Fibroblast of upper back skin (primary cell): ENCODE measurements around the gene NRXN2.

Experiments
- DNase-seq: peaks from one replicate; pipeline ENCODE4 v3.0.0-alpha.2; 2013

Gene NRXN2

GRCh38 chr11:64742889-64743590 is 20.0 kb upstream of the NRXN2 start:
- DNase-seq = no peak

- no peak for DNase-seq
Measured at GRCh38 chr11:64742087-64742888, 19.3 kb upstream of the NRXN2 start.

GRCh38 chr11:64741375-64742086 is 18.5 kb upstream of the NRXN2 start:
- no peak for DNase-seq

- no peak for DNase-seq
Measured at GRCh38 chr11:64739871-64740270, 16.9 kb upstream of the NRXN2 start.

GRCh38 chr11:64736654-64737053 is 13.7 kb upstream of the NRXN2 start:
- no peak for DNase-seq

GRCh38 chr11:64735725-64736259 is 12.8 kb upstream of the NRXN2 start:
- DNase-seq = no peak

GRCh38 chr11:64734811-64735724 is 12.1 kb upstream of the NRXN2 start:
- no peak for DNase-seq

GRCh38 chr11:64731601-64732000 is 8.6 kb upstream of the NRXN2 start:
- DNase-seq = no peak

GRCh38 chr11:64729851-64730382 is 6.9 kb upstream of the NRXN2 start:
- no peak for DNase-seq

- DNase-seq = no peak
Measured at GRCh38 chr11:64728757-64729365, 5.9 kb upstream of the NRXN2 start.

- DNase-seq = no peak
Measured at GRCh38 chr11:64726867-64727530, 4.0 kb upstream of the NRXN2 start.

GRCh38 chr11:64726211-64726641 is 3.2 kb upstream of the NRXN2 start:
- no peak for DNase-seq

GRCh38 chr11:64724863-64725532 is 2.0 kb upstream of the NRXN2 start:
- no peak for DNase-seq

- DNase-seq = no peak
Measured at GRCh38 chr11:64723907-64724862, 1.2 kb upstream of the NRXN2 start.

- DNase-seq = no peak
Measured at GRCh38 chr11:64722141-64723065, 594 bp downstream of the NRXN2 start.

GRCh38 chr11:64721359-64721699 is 1.7 kb downstream of the NRXN2 start:
- DNase-seq = no peak

GRCh38 chr11:64720640-64721358 is 2.2 kb downstream of the NRXN2 start:
- DNase-seq = no peak
